GF-D8 (cell line): ENCODE data around the gene BAHCC1.
"Not testable (repeated sequence)": the region's sequence is repeated elsewhere in the genome, so short reads cannot be mapped to it uniquely, and the experiment has no call there.

Source experiments
- DNase-seq: peaks from one replicate; lab custom pipeline; 2025; lab: John Stamatoyannopoulos, UW

Gene BAHCC1

DNA sequence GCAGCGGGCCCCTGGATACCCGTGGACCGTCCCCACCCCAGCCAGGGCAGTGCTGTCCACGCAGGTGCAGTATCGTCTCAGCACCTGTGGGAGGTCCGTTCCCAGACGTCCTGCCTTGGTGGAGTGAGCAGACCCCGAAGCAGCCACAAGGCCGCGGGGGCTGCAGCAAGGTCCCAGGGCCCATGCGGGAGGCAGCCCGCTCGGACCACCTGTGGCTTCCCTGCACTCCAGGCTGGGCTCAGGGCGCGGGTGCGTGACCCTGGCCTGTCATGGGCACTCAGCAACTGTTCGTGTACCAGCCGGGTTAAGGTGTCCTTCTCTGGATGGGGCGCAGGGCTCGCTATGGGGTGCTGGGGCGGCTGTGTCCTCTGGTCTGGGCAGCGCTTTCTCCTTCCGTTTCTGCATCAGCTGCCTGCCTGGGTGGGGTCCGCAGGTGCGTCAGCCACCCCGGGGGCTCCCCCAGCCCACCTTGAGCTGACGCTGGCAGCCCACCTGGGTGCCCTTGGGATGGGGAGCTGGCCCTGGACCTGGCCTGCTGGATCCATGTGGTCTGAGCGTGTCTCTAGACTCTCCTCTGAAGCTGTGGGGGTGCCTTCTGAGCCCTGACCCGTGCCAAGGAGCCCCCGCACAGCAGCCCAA is 18.4 kb downstream of the BAHCC1 start:
- DNase-seq, result no peak

DNA sequence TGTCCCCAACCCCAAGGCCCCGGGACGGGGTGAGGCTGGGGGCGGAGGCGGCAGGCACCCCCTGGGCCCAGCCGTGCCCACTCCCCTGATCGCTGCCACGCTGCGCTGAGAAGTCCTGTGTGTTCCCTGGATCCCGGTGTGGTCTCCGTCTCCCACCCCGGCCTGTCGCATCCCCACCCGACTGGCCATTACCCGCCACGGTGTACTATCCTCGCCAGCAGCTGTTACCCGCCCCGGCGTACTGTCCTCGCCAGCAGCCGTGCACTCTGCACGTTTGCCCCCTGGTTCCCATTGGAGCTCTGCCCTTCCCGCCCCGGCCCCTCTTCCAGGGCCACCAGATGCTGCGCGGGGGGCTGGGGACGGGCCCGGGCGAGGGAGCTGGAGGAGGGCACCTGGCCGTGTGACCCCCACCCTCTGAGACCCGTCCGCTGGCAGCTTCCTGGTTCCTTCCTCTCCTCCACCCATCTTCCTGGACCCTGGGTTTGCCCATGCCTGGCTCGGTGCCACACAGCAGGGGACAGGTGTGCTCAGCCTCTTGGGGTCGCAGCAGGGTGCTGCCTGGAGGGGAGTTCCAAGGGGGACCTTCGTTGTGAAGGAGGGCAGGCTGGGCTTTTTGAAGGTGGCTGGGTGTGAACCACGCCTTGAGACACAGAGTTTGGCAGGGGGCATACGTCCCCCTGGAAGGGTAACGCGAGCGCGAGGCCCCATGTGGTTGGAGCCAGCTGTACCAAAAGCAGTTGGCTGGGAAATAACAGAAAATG is 19.7 kb downstream of the BAHCC1 start:
- DNase-seq, result no peak

GRCh38 chr17:81415681-81416080 is 20.4 kb downstream of the BAHCC1 start:
- no peak for DNase-seq

DNA sequence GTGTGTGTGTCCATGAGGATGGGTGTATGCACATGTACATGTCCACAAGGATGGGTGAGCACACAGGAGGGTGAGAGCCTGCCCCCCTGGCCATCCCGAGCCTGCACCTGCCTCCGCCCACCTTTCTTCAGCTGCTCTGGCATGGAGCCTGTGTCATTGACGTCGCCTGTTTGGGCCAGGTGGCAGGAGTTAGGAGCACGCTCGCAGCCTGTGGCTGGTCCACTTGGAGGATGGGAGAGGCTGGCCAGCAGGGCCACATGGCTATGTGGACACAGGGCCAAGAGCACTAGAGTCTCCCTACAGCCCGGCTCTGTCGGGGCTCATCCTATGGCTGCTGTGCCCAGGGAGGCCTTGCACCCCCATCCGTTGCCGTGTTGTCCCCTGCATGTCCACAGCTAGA is 21.4 kb downstream of the BAHCC1 start:
- DNase-seq, result no peak

DNA sequence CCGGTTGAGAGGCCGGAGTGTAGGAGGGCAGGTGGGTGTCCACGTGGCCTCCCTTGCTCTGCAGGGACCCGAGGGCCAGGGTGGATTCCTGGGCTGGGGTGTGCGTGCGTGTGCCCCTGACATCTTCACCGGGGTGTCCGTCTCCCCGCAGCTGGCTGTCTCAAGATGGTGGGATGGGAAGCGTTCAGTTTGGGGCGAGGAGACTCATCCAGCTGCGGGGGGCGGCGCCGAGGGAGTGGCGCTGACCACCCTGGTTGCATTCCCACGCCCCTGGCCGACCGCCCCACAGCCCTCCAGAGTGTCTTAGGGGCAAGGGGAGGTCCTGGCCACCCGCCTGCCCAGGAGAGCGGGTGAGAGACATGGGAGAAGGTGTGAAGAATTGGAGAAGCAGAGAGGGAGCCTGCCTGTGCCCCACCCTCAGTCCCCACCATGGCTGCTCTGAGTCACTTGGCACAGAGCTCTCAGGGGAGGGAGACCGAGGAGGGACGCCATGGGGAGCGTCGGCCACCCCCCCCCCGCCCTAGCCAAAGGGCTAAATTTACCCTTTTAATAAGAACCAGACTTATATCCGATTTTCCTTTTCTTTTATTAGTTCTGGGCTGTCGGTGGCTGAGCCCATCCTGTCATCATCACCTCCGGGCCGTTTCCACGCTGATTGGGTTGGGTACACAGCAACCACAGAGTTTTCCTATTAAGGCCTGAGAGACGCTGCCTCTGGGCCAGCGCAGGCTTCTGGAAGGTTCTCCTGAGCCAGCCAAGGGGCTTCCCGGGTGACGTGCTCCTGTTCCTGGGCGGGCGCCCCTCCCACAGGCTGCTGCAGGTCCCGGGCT is 22.0 kb downstream of the BAHCC1 start:
- DNase-seq, result no peak

GRCh38 chr17:81417879-81418709 is 22.8 kb downstream of the BAHCC1 start:
- no peak for DNase-seq

DNA sequence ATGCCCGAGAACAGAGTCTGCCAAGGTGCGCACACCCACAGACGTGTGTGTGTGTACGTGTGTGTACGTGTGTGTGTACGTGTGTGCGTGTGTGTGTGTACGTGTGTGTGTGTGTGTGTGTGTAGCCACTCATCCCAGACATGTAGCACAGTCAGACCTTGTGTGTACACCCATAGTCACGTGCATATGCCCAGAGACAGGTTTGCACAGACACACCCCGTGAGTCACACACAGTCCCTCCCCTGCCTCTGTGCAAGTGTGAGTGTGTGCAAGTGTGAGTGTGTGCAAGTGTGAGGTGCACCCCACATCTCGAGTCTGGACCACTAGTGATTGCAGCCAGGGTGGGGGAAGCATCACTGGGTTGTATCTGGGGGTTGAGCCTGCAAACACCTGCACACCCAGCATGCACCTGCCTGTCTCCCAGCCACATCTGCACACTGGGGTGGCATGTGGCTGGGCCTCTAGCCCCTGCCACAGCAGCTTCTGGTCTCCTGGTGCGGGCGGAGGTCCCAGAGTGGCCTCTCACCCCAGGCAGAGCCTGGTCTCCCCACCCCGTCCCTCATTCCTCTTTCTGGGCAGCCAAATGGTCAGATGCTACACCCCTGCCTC is 23.6 kb downstream of the BAHCC1 start:
- no peak for DNase-seq

DNA sequence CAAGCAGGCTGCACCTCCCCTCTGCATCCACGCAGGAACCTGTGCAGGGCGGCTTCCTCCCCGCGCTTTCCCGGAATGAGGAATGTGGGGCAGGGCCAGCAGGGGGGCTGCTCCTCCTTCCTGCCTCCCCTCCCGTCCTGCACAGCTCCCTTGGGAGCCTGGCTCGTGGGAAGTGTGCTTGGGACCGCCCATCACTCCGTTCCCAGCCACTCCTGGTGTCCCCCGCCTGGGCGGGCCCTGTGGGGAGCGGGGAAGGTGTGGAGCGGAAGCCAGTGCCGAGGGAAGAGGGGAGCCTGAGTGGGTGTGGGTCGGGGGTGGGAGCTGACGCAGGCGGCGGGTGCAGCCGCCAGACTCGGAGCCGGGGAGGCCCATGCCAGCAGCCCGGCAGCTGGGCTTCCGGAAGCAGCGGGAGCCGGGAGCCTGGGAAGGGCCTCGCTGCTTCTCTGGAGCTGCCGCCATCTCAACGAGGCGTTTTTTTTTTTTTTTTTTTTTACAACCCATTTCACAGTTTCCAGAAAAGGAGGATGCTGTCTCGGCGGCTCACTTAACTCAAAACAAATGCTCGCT is 24.1 kb downstream of the BAHCC1 start:
- no peak for DNase-seq

DNA sequence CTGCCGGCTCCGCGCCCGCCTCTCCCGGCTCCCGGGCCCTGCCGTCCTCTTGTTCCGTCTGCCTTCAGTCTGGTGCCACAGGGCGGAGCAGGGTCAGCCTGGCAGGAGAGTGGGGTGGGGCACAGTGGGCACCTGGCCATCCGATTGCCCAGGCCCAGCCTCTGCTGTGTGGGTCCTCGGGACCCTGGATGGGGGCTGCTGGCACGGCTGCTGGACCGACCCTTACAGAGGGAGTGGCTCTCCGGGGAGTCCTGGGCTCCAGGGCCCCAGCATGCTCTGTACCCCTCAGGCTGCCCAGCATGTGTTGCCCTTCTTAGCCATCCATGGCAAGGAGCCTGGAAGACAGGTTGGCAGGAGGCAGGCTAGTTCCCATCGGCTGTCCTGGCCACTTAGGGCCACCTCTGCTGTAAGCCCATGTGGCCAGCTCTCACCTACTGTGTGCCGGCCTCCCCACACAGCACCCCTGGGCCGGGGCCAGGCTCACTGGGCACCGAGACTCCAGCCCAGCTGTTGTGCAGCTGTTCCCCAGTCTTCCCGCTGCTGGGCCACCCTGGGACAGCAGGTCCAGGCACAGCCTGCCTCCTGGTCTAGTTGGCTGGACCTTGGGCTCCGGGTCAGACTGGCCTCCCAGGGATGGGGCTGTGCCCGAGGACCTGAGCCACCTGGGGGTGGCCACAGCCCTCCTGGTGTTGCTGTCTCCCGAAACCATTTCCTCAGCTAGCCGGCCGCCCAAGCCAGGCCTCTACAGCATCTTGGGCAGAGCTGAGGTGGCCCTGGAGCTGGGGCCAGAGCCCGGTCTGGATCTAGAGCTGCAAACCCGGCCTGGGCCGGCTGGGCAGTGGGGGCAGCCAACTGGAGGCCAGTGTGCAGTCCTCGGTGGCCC is 24.9 kb downstream of the BAHCC1 start:
- no peak for DNase-seq

- no peak for DNase-seq
Observed at GRCh38 chr17:81420769-81421462, 25.7 kb downstream of the BAHCC1 start.

DNA sequence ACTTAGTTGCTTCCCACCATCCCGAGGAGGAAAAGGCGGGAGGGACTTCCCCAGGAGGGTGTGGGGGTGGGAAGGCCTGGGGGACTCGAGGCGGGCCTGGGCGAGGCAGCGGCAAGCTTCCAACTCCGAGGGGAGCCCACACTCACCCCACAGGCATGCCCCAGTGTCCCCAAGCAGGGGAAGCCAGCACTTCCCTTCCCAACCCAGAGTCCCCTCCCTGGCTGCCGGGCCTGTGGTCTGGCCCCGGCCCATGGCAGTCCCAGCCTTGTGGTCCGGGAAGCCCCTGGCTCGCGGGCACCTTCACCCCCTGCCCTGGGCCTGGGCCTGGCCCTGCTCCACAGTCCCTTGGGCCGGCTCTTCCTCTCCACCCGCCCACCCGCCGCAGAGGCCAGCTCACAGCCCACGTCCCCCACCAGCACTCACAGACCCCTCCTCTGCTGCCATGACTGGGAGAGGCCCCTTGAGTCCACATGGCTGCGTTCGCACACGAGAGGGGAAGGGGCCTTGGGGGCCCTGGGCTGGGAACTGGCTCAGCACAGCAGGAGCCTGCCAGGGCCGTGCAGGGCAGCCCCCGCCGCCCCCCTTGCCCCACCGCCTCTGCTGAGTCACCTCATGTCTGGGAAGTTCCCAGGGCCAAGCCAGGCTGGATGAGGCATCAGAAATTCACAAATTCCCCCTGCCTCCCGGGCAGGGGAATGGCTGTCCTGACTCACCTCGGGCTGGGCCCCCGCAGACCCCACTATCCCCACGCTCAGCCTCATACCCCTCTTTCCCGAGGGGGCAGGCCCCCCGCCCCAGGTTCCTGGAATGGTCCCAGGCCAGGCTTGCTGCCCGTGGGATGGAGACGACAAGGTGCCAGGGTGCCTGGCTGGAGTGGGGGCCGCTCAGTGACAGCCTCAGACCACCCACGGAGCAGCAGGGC is 27.8 kb downstream of the BAHCC1 start:
- DNase-seq, result no peak

- DNase-seq, result no peak
Observed at GRCh38 chr17:81423698-81424071, 28.4 kb downstream of the BAHCC1 start.

GRCh38 chr17:81424151-81425017 is 29.1 kb downstream of the BAHCC1 start:
- DNase-seq, result no peak

GRCh38 chr17:81425041-81425440 is 29.8 kb downstream of the BAHCC1 start:
- DNase-seq, result not testable (repeated sequence)

GRCh38 chr17:81425716-81426392 is 30.6 kb downstream of the BAHCC1 start:
- DNase-seq, result not testable (repeated sequence)

GRCh38 chr17:81426393-81427172 is 31.3 kb downstream of the BAHCC1 start:
- no peak for DNase-seq
